Placental epithelial cell (primary cell): ENCODE measurements around the gene RIN3. TPM values are rescaled to one million over a fixed set of nuclear protein-coding genes. Genes with fewer than 3 reads are reported as not detected.

ENCODE experiments used
- total RNA-seq: library from RNA; depleted of rRNA; stranded (reverse); fragments of >200 nt; gene quantifications from 2 replicates; pipeline ENCODE4 v1.2.3, GENCODE V29; 2012

RIN3 gene
- 2.8 and 4.7 TPM in 2 replicates for total RNA-seq

DNA sequence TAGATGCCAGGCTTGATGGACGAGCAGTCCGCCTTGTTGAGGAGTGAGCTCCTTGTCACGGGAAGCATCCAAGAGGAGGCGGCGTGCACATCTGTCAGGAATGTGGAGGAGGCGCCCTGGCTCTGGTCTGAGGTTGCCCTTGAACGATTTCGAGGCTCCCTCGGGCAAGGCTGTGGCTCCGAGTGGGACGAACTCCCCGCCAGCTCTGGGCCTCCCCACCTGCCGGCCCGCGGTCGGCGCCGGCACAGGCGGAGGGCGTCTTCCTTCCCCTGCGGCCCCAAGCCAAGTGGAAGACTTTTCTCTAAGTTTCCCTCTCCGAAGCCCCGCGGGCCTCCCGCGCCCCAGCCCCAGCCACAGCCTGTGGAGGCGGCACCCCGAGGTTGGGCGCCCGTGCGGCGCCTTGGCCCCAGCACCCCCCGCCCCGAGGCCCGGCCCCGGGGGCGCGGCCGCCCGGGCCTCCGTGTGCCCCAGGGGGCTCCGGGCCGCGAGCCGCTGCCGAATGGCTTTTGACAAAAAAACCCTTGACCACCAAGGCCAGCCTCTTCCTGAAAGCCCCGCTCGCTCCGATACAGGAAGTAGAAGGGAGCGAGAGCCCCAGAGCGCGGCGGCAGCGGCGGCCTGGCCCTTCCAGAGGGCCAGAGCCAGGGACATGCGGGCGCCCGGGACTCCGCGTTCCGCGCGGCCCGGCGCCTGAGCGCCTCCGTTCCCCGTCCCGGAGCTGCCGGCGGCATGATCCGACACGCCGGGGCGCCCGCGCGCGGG, at the start of gene RIN3:
RIN3 (plus strand) TSS at position 578 of the 762 bp plus-strand sequence; CDS start at position 730, 152 bp downstream.

Other genes with a start within 250 kb of the RIN3 start
- not detected in 2 replicates for gene SLC24A4, start 190.6 kb upstream of the RIN3 start, total RNA-seq
- gene LGMN, start 234.8 kb downstream of the RIN3 start, total RNA-seq: 34.1 and 55.7 TPM in 2 replicates